ENCODE results near the gene DIPK2B. TPM values are rescaled to one million over a fixed set of nuclear protein-coding genes. Genes with fewer than 3 reads are reported as not detected.

DIPK2B gene, protein sequence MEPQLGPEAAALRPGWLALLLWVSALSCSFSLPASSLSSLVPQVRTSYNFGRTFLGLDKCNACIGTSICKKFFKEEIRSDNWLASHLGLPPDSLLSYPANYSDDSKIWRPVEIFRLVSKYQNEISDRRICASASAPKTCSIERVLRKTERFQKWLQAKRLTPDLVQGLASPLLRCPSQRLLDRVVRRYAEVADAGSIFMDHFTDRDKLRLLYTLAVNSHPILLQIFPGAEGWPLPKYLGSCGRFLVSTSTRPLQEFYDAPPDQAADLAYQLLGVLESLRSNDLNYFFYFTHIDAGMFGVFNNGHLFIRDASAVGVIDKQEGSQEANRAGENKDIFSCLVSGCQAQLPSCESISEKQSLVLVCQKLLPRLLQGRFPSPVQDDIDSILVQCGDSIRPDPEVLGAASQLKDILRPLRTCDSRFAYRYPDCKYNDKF
- total RNA-seq: not detected in 2 replicates

DNA sequence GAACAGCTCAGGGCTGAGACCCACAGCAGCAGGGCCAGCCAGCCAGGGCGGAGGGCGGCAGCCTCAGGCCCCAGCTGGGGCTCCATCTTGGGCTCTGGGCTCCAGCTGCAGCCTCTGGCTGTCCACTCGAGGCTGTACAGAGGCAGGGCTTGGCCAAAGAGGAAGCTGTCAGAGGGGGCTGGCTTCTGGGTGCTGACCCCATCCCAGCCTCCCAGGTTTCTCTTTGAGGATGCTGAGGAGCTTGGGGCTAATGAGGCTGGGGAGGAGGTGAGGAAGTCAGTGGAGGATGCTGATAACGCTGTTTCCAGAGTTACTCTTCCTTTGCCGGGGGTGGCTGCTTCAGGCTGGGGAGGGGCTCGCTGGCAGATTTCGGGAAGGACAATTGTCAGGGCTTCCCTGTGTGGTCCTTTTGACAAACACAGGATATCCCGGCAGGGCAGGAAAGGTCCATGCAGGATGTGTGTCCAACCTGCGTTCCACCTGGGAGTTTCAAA is at the start of gene DIPK2B:
Gene DIPK2B (minus strand): TSS at position 136 of the 494 bp plus-strand sequence. CDS start 50 bp downstream, at position 86.
- no peak for DNase-seq (ENCODE audit: low read depth)
- H3K36me3 ChIP-seq (ENCODE audit: control insufficient read depth, insufficient read depth, low read length): no peaks in the 10 kb centered on the region
- TF ChIP-seq, protein P1, sequence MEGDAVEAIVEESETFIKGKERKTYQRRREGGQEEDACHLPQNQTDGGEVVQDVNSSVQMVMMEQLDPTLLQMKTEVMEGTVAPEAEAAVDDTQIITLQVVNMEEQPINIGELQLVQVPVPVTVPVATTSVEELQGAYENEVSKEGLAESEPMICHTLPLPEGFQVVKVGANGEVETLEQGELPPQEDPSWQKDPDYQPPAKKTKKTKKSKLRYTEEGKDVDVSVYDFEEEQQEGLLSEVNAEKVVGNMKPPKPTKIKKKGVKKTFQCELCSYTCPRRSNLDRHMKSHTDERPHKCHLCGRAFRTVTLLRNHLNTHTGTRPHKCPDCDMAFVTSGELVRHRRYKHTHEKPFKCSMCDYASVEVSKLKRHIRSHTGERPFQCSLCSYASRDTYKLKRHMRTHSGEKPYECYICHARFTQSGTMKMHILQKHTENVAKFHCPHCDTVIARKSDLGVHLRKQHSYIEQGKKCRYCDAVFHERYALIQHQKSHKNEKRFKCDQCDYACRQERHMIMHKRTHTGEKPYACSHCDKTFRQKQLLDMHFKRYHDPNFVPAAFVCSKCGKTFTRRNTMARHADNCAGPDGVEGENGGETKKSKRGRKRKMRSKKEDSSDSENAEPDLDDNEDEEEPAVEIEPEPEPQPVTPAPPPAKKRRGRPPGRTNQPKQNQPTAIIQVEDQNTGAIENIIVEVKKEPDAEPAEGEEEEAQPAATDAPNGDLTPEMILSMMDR (IDR thresholded peaks at IDR 0.05; ENCODE audit: insufficient read depth, low read length, poor library complexity, severe bottlenecking): no peak
- peaks cover 4% of the 10 kb centered on the region for H3K27me3 ChIP-seq (ENCODE audit: control insufficient read depth, insufficient read depth, low read length)
- H3K4me3 ChIP-seq (ENCODE audit: low read depth, low read length): no peak within 1 kb of the TSS

DNA sequence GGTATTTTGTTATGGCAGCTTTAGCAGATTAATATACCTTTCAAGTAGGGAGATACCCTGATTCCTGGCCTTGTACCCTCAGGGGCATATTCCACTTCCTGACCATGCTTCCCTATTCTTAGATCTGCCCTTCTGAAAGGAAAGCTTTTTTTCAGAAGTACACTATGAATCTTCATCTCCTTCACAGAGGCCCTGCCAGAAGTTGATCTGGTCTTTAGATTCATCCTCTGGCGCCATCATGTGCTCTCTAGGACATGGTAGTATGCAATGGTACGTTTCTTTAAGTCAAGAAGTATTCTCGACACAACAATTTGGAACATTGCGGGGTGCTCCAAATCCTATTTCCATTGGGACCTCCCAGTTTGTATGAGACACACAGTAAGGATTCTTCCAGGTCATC is 39.6 kb upstream of the DIPK2B start:
- H3K4me3 ChIP-seq (ENCODE audit: low read depth, low read length): no peak overlapping the region
- H3K36me3 ChIP-seq (ENCODE audit: control insufficient read depth, insufficient read depth, low read length): no peaks in the 10 kb centered on the region
- DNase-seq (ENCODE audit: low read depth): no peak
- TF ChIP-seq, protein P1 (IDR thresholded peaks at IDR 0.05; ENCODE audit: insufficient read depth, low read length, poor library complexity, severe bottlenecking): no peak
- no peaks in the 10 kb centered on the region for H3K27me3 ChIP-seq (ENCODE audit: control insufficient read depth, insufficient read depth, low read length)

DNA sequence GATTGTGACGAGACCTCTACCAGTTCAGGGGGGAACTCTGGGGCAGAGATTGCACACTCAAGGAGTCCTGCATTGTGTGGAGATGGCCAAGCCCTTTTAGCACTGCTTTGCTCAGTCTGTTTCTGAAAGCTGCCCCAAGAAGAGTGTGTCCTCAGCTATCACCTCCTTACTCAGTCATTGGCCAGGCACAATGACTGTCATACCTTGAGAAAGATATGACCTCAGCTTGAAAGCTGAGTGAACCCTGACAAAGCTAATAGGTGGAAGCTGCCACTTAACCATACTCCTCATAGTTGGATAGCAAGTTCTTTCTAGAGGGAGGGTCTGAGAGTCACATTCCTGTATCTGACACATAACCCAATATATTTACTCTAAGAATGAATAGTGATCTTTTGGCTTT is 37.8 kb upstream of the DIPK2B start:
- Histone ChIP-seq H3K27me3 (ENCODE audit: control insufficient read depth, insufficient read depth, low read length) (no peaks in the 10 kb centered on the region), H3K36me3 (ENCODE audit: control insufficient read depth, insufficient read depth, low read length) (no peaks in the 10 kb centered on the region), H3K4me3 (ENCODE audit: low read depth, low read length) (no peak overlapping the region)
- no peak for DNase-seq (ENCODE audit: low read depth)
- TF ChIP-seq, protein P1 (IDR thresholded peaks at IDR 0.05; ENCODE audit: insufficient read depth, low read length, poor library complexity, severe bottlenecking): no peak

DNA sequence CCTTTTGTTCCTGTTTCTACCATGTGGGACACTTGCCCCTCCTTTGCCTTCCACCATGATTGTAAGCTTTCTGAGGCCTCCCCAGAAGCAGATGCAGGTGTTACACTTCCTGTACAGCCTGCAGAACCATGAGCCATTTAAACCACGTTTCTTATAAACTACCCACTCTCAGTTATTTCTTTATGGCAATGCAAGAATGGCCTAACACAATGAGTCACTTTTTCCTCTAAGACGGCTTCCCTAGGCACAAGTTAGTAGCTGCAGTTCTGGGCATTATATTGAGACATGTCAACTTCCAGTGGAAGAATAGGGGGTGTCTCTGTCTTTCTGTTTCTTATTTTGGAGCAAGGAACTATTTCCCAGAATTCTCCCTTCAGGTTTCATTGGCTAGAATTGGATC is 32.9 kb upstream of the DIPK2B start:
- H3K4me3 ChIP-seq (ENCODE audit: low read depth, low read length): no peak overlapping the region
- no peaks in the 10 kb centered on the region for H3K36me3 ChIP-seq (ENCODE audit: control insufficient read depth, insufficient read depth, low read length)
- TF ChIP-seq, protein P1 (IDR thresholded peaks at IDR 0.05; ENCODE audit: insufficient read depth, low read length, poor library complexity, severe bottlenecking): no peak
- DNase-seq (ENCODE audit: low read depth): no peak
- H3K27me3 ChIP-seq (ENCODE audit: control insufficient read depth, insufficient read depth, low read length): no peaks in the 10 kb centered on the region

DNA sequence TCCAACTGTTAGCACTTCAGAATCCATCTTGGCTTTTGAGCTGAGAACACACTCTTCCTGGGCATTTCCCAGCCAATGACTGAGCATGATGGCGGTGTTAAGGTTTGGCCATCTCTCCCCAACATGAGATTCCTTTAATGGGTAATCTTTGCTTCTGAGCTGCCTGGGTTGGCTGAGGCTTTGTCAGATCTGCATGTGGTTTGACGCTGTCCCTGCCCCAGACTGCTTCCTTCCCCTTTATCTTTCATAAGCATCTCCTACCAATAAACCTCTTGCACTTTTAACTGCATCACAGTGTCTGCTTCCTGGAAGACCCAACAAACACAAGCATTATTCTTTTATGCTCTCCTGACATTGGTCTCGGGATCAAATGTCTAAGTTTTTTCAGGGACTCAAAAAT is 31.5 kb upstream of the DIPK2B start:
- H3K36me3 ChIP-seq (ENCODE audit: control insufficient read depth, insufficient read depth, low read length): no peaks in the 10 kb centered on the region
- H3K27me3 ChIP-seq (ENCODE audit: control insufficient read depth, insufficient read depth, low read length): no peaks in the 10 kb centered on the region
- H3K4me3 ChIP-seq (ENCODE audit: low read depth, low read length): no peak overlapping the region
- no peak for DNase-seq (ENCODE audit: low read depth)
- TF ChIP-seq, protein P1 (IDR thresholded peaks at IDR 0.05; ENCODE audit: insufficient read depth, low read length, poor library complexity, severe bottlenecking): no peak
